AG04450 (cell line): ENCODE results near the gene MOGAT3. TPM values are rescaled to one million over a fixed set of nuclear protein-coding genes. Genes with fewer than 3 reads are reported as not detected.

ENCODE experiments used
- CTCF ChIA-PET: fragments of 300-600, 350-600 bp; formaldehyde crosslinking; extraction: SDS; loops from one replicate; lab custom pipeline; 2022; ENCODE audit warnings: antibody characterized with exemption, inconsistent platforms; lab: Charles Lee
- POLR2A ChIA-PET: fragments of 350-600 bp; formaldehyde crosslinking; extraction: SDS; loops from one replicate; lab custom pipeline; 2021; ENCODE audit warnings: antibody characterized with exemption, inconsistent platforms; lab: Yijun Ruan, JAX
- DNase-seq: peaks from one replicate; pipeline ENCODE4 v3.0.0-alpha.2; 2011; ENCODE audit warnings: low read depth, low spot score
- H3K27ac ChIP-seq: one replicate; pipeline ENCODE4 v1.5.1; 2012; ENCODE audit warnings: low read depth, low read length, control low read depth
- H3K27me3 ChIP-seq: one replicate; pipeline ENCODE4 v1.6.0; 2012; ENCODE audit warnings: low read length; ENCODE audit not compliant: control insufficient read depth, insufficient read depth
- H3K4me3 ChIP-seq: 2 replicates; pipeline ENCODE4 v1.5.1; 2011; ENCODE audit warnings: mild to moderate bottlenecking, low read depth, low read length, control low read depth
- H3K9me3 ChIP-seq: 2 replicates; pipeline ENCODE4 v1.5.1; 2012; ENCODE audit warnings: low read length; ENCODE audit not compliant: control insufficient read depth, insufficient read depth
- CTCF ChIP-seq: IDR thresholded peaks from 2 replicates; pipeline ENCODE4 v1.5.1; 2011; ENCODE audit warnings: low read depth, low read length, control low read depth, inconsistent platforms
- polyA plus RNA-seq: library from polyadenylated mRNA; depleted of rRNA; stranded (reverse); fragments of >200 nt; gene quantifications from 2 replicates; pipeline ENCODE4 v1.2.3, GENCODE V29; 2011

The MOGAT3 gene
- polyA plus RNA-seq, 1 experiment = not detected

- ChIA-PET POLR2A (no interaction called here), CTCF (interaction anchor here (7.7 kb wide), 1 partner anchor 53 kb away, joined by 262 read pairs; no protein-coding TSS in a partner anchor)
- TF ChIP-seq CTCF = no peak
- Histone ChIP-seq H3K27ac (no peak overlapping the region), H3K4me3 (no peak overlapping the region), H3K9me3 (no peaks in the 10 kb centered on the region; the same call in 1 of the 2 replicates), H3K27me3 (peaks cover 14% of the 10 kb centered on the region)
- DNase-seq = no peak
Measured at GRCh38 chr7:101195884-101196283, 5.0 kb downstream of the MOGAT3 start.

- POLR2A ChIA-PET = no interaction called here
- no peak overlapping the region for H3K27ac ChIP-seq
- no peak for DNase-seq
- no peaks in the 10 kb centered on the region for H3K27me3 ChIP-seq
- H3K9me3 ChIP-seq = no peaks in the 10 kb centered on the region
- H3K4me3 ChIP-seq = no peak overlapping the region
- TF ChIP-seq CTCF = no peak
- CTCF ChIA-PET = interaction anchor here (0.7 kb wide), 1 partner anchor 45 kb away, joined by 3 read pairs; no protein-coding TSS in a partner anchor
Measured at GRCh38 chr7:101189109-101189508, 11.7 kb downstream of the MOGAT3 start.

GRCh38 chr7:101186844-101187428 is 13.9 kb downstream of the MOGAT3 start:
- ChIA-PET CTCF (interaction anchor here (1.0 to 2.3 kb wide), 4 partner anchors 17 to 95 kb away, joined by 3 to 25 read pairs (median 6); no protein-coding TSS in a partner anchor), POLR2A (interaction anchor here (0.6 kb wide), 1 partner anchor 426 kb away, joined by 3 read pairs; no protein-coding TSS in a partner anchor)
- H3K9me3 ChIP-seq = no peaks in the 10 kb centered on the region
- no peaks in the 10 kb centered on the region for H3K27me3 ChIP-seq
- no peak for TF ChIP-seq CTCF
- H3K4me3 ChIP-seq = no peak overlapping the region
- DNase-seq = no peak
- no peak overlapping the region for H3K27ac ChIP-seq

- TF ChIP-seq CTCF = no peak
- DNase-seq = no peak
- POLR2A ChIA-PET = interaction anchor here (0.6 kb wide), 2 partner anchors 425 to 602 kb away, joined by 3 read pairs; no protein-coding TSS in a partner anchor
- CTCF ChIA-PET = interaction anchor here (1.0 to 2.3 kb wide), 3 partner anchors 16 to 43 kb away, joined by 3 to 25 read pairs (median 8); no protein-coding TSS in a partner anchor
- Histone ChIP-seq H3K27ac (no peak overlapping the region), H3K27me3 (peaks cover 5% of the 10 kb centered on the region), H3K4me3 (no peak overlapping the region), H3K9me3 (no peaks in the 10 kb centered on the region)
Measured at GRCh38 chr7:101186194-101186593, 14.6 kb downstream of the MOGAT3 start.

GRCh38 chr7:101185258-101185839 is 15.5 kb downstream of the MOGAT3 start:
- Histone ChIP-seq H3K27me3 (peaks cover 11% of the 10 kb centered on the region), H3K27ac (no peak overlapping the region), H3K4me3 (no peak overlapping the region), H3K9me3 (no peaks in the 10 kb centered on the region)
- no peak for DNase-seq
- TF ChIP-seq CTCF = no peak
- ChIA-PET POLR2A (interaction anchor here (0.5 kb wide), 1 partner anchor 296 kb away, joined by 5 read pairs; the partner anchor contains the start of gene UFSP1), CTCF (interaction anchor here (0.8 to 3.5 kb wide), 4 partner anchors 7 to 105 kb away, joined by 3 to 25 read pairs (median 19); no protein-coding TSS in a partner anchor)
